ENCODE results near the gene HEPH.
"Not testable (repeated sequence)": the region's sequence is repeated elsewhere in the genome, so short reads cannot be mapped to it uniquely, and the experiment has no call there.

HEPH gene

DNA sequence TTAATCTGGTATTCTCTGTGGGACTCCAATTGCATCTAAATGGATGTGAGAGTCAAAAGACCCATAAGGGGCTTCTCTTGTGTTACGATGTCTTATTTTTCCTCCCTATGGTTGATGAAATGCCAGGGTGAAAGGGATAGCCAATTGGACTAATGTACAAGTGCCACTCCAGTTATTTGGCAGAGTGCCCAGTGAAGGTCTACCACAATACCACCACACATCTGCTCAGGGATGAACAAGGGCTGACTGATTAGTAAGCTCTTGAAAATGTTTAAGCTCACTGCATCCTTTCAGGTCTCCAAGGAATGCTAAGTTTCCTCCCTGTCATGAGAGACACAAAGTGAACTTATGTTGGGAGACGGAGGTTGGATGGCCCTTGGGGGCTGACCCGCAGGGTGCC, 57.8 kb downstream of the HEPH start:
- DNase-seq, result no peak

GRCh38 chrX:66232296-66232695, 68.2 kb downstream of the HEPH start:
- DNase-seq, result no peak

- no peak for DNase-seq
Observed at GRCh38 chrX:66233209-66233608, 69.2 kb downstream of the HEPH start.

- DNase-seq, result not testable (repeated sequence)
Observed at GRCh38 chrX:66233904-66234303, 69.9 kb downstream of the HEPH start.

GRCh38 chrX:66255359-66255967, 91.4 kb downstream of the HEPH start:
- no peak for DNase-seq

GRCh38 chrX:66262807-66263206, 98.8 kb downstream of the HEPH start:
- no peak for DNase-seq

All from stimulated activated naive CD4-positive, alpha-beta T cell treated with Interleukin-2 at 50 U/mL for 16 hours (primary cell).